ENCODE data around the gene TXNDC2.
"Not testable (repeated sequence)": the region's sequence is repeated elsewhere in the genome, so short reads cannot be mapped to it uniquely, and the experiment has no call there.

TXNDC2 gene

GRCh38 chr18:9884532-9885140 is 1.1 kb upstream of the TXNDC2 start:
- DNase-seq (ENCODE audit: low spot score): no peak

GRCh38 chr18:9886005-9886348 is 204 bp downstream of the TXNDC2 start:
- DNase-seq (ENCODE audit: low spot score): no peak

GRCh38 chr18:9887992-9888391 is 2.2 kb downstream of the TXNDC2 start:
- no peak for DNase-seq (ENCODE audit: low spot score)

GRCh38 chr18:9890196-9890595 is 4.4 kb downstream of the TXNDC2 start:
- no peak for DNase-seq (ENCODE audit: low spot score)

- DNase-seq (ENCODE audit: low spot score): no peak
These were observed 5.2 kb downstream of the TXNDC2 start for GRCh38 chr18:9890957-9891356.

GRCh38 chr18:9891515-9891914 is 5.7 kb downstream of the TXNDC2 start:
- DNase-seq (ENCODE audit: low spot score): peak; percentile 73

GRCh38 chr18:9894454-9895068 is 8.8 kb downstream of the TXNDC2 start:
- DNase-seq (ENCODE audit: low spot score): no peak

GRCh38 chr18:9897129-9897528 is 11.4 kb downstream of the TXNDC2 start:
- DNase-seq (ENCODE audit: low spot score): no peak

- not testable (repeated sequence) for DNase-seq (ENCODE audit: low spot score)
These were observed 12.1 kb downstream of the TXNDC2 start for GRCh38 chr18:9897787-9898291.

GRCh38 chr18:9898792-9899549 is 13.2 kb downstream of the TXNDC2 start:
- peak; percentile 97 for DNase-seq (ENCODE audit: low spot score)

- not testable (repeated sequence) for DNase-seq (ENCODE audit: low spot score)
These were observed 13.8 kb downstream of the TXNDC2 start for GRCh38 chr18:9899550-9899930.

- no peak for DNase-seq (ENCODE audit: low spot score)
These were observed 14.9 kb downstream of the TXNDC2 start for GRCh38 chr18:9900699-9901098.

- DNase-seq (ENCODE audit: low spot score): peak; percentile 68
These were observed 15.6 kb downstream of the TXNDC2 start for GRCh38 chr18:9901377-9901776.

- not testable (repeated sequence) for DNase-seq (ENCODE audit: low spot score)
These were observed 16.5 kb downstream of the TXNDC2 start for GRCh38 chr18:9902264-9902663.

- DNase-seq (ENCODE audit: low spot score): no peak
These were observed 17.1 kb downstream of the TXNDC2 start for GRCh38 chr18:9902832-9903231.

GRCh38 chr18:9905401-9905922 is 19.7 kb downstream of the TXNDC2 start:
- peak; percentile 71 for DNase-seq (ENCODE audit: low spot score)

- DNase-seq (ENCODE audit: low spot score): no peak
These were observed 20.7 kb downstream of the TXNDC2 start for GRCh38 chr18:9906481-9906880.

GRCh38 chr18:9907867-9908266 is 22.1 kb downstream of the TXNDC2 start:
- no peak for DNase-seq (ENCODE audit: low spot score)

GRCh38 chr18:9910071-9910470 is 24.3 kb downstream of the TXNDC2 start:
- no peak for DNase-seq (ENCODE audit: low spot score)

GRCh38 chr18:9910661-9911060 is 24.9 kb downstream of the TXNDC2 start:
- DNase-seq (ENCODE audit: low spot score): no peak

- DNase-seq (ENCODE audit: low spot score): no peak
These were observed 25.5 kb downstream of the TXNDC2 start for GRCh38 chr18:9911226-9911625.

- not testable (repeated sequence) for DNase-seq (ENCODE audit: low spot score)
These were observed 26.5 kb downstream of the TXNDC2 start for GRCh38 chr18:9912285-9912684.

GRCh38 chr18:9913151-9913525 is 27.4 kb downstream of the TXNDC2 start:
- no peak for DNase-seq (ENCODE audit: low spot score)

Data from kidney tubule cell (primary cell).